Measurements from ENCODE around the gene XKR7.

XKR7 gene

GRCh38 chr20:31945785-31946184 lies 22.2 kb upstream of the XKR7 start:
- no peaks in the 10 kb centered on the region for H3K27me3 ChIP-seq (ENCODE audit: low read depth, low read length)
- H3K27ac ChIP-seq (ENCODE audit: low read length): no peak overlapping the region
- no peak overlapping the region for H3K4me3 ChIP-seq (ENCODE audit: low read depth in 1 of 2, low read length in 2 of 2)
- peaks cover 50 to 60% of the 10 kb centered on the region in 2 donors for H3K36me3 ChIP-seq (ENCODE audit: control insufficient read depth in 1 of 2, insufficient read depth in 2 of 2, low read length in 2 of 2)
- H3K9me3 ChIP-seq (ENCODE audit: control insufficient read depth in 1 of 2, low read length in 2 of 2): no peaks in the 10 kb centered on the region
- peaks cover 16 to 24% of the 10 kb centered on the region in 2 donors for H3K4me1 ChIP-seq (ENCODE audit: control insufficient read depth in 1 of 2, insufficient read depth in 2 of 2, low read length in 2 of 2)

GRCh38 chr20:31948008-31948407 lies 19.9 kb upstream of the XKR7 start:
- Histone ChIP-seq H3K36me3 (ENCODE audit: control insufficient read depth in 1 of 2, insufficient read depth in 2 of 2, low read length in 2 of 2) (peaks cover 50 to 60% of the 10 kb centered on the region in 2 donors), H3K9me3 (ENCODE audit: control insufficient read depth in 1 of 2, low read length in 2 of 2) (no peaks in the 10 kb centered on the region), H3K4me1 (ENCODE audit: control insufficient read depth in 1 of 2, insufficient read depth in 2 of 2, low read length in 2 of 2) (peaks cover 20 to 26% of the 10 kb centered on the region in 2 donors), H3K27me3 (ENCODE audit: low read depth, low read length) (no peaks in the 10 kb centered on the region), H3K27ac (ENCODE audit: low read length) (no peak overlapping the region), H3K4me3 (ENCODE audit: low read depth in 1 of 2, low read length in 2 of 2) (no peak overlapping the region)

- peak overlapping the region in 1 of 2 donors; percentile 97 for H3K4me3 ChIP-seq (ENCODE audit: low read depth in 1 of 2, low read length in 2 of 2)
- no peaks in the 10 kb centered on the region for H3K27me3 ChIP-seq (ENCODE audit: low read depth, low read length)
- no peaks in the 10 kb centered on the region for H3K9me3 ChIP-seq (ENCODE audit: control insufficient read depth in 1 of 2, low read length in 2 of 2)
- H3K27ac ChIP-seq (ENCODE audit: low read length): no peak overlapping the region
- peaks cover 13 to 18% of the 10 kb centered on the region in 2 donors for H3K4me1 ChIP-seq (ENCODE audit: control insufficient read depth in 1 of 2, insufficient read depth in 2 of 2, low read length in 2 of 2)
- peaks cover 36 to 45% of the 10 kb centered on the region in 2 donors for H3K36me3 ChIP-seq (ENCODE audit: control insufficient read depth in 1 of 2, insufficient read depth in 2 of 2, low read length in 2 of 2)
These were observed 17.9 kb upstream of the XKR7 start for GRCh38 chr20:31949877-31950646.

DNA sequence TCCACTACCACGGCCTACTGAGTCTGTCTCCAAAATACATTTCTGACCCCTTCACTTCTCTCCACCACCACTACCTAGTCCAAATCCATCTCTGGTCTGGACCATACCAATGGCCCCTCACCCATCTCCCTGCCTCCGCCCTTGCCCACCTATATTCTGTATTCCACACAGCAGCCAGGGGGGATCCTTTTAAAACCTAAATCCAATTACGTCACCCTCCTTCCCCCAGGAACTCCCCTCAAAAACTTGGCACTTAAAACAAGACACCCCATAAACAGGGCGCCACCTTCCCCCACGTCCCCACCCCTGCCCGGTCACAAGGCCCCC lies 16.8 kb upstream of the XKR7 start:
- Histone ChIP-seq H3K27me3 (ENCODE audit: low read depth, low read length) (no peaks in the 10 kb centered on the region), H3K4me1 (ENCODE audit: control insufficient read depth in 1 of 2, insufficient read depth in 2 of 2, low read length in 2 of 2) (peaks cover 13 to 18% of the 10 kb centered on the region in 2 donors), H3K27ac (ENCODE audit: low read length) (peak overlapping the region; percentile 49), H3K9me3 (ENCODE audit: control insufficient read depth in 1 of 2, low read length in 2 of 2) (no peaks in the 10 kb centered on the region), H3K4me3 (ENCODE audit: low read depth in 1 of 2, low read length in 2 of 2) (peak overlapping the region; percentile 90 to 97), H3K36me3 (ENCODE audit: control insufficient read depth in 1 of 2, insufficient read depth in 2 of 2, low read length in 2 of 2) (peaks cover 26 to 34% of the 10 kb centered on the region in 2 donors)

DNA sequence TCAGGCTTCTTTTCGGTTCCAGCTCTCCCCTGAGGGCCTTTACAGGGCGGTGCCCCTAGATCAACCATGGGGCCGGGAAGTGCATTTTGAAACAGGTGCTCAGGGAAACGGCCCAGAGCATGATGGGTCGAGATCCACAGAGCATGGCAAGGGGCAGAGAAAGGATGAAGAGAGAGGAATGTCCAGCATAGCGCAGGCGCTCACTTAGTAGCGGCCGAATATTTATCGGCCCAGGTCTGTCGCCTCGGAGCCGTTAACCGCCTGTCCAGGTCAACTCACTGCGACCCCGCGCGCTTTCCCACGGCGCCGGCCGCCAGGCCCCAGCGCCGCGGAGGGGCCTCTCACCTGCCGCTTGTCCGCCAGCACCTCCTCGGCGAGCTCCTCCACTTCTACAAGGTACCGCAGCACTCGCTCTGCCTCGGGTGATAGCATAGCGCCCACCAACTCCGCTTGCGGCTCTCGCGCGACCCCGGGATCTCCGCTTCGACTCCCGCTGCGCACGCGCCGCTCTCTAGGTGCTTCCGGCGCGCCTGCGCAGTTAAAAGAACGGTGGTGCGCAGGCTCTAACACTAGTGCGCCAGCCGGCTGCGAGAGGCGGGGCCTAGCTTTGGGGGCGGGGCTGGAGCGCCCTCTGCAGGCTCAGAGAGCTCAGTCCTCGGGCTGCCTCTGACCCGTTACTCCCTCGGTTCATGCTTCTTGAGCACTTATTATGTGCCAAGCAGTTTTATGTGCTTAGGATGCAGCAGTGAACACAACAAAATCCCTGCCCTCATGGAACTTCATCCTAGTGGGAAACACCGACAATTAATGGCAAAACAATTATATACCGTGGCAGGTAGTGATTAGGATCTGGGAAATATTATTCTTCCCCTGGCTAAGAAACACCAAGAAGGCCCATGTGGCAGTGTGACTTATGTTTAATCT lies 16.2 kb upstream of the XKR7 start, which contains the start of gene PDRG1:
TSS of gene PDRG1 (minus strand) at position 517 of the 924 bp plus-strand sequence. CDS start at position 432, 85 bp downstream.
- Histone ChIP-seq H3K4me1 (ENCODE audit: control insufficient read depth in 1 of 2, insufficient read depth in 2 of 2, low read length in 2 of 2) (peaks cover 13 to 18% of the 10 kb centered on the region in 2 donors), H3K27me3 (ENCODE audit: low read depth, low read length) (no peaks in the 10 kb centered on the region), H3K9me3 (ENCODE audit: control insufficient read depth in 1 of 2, low read length in 2 of 2) (no peaks in the 10 kb centered on the region), H3K36me3 (ENCODE audit: control insufficient read depth in 1 of 2, insufficient read depth in 2 of 2, low read length in 2 of 2) (peaks cover 23 to 28% of the 10 kb centered on the region in 2 donors), H3K27ac (ENCODE audit: low read length) (peak within 1 kb of the TSS; percentile 49), H3K4me3 (ENCODE audit: low read depth in 1 of 2, low read length in 2 of 2) (peak within 1 kb of the TSS; percentile 90 to 97)

DNA sequence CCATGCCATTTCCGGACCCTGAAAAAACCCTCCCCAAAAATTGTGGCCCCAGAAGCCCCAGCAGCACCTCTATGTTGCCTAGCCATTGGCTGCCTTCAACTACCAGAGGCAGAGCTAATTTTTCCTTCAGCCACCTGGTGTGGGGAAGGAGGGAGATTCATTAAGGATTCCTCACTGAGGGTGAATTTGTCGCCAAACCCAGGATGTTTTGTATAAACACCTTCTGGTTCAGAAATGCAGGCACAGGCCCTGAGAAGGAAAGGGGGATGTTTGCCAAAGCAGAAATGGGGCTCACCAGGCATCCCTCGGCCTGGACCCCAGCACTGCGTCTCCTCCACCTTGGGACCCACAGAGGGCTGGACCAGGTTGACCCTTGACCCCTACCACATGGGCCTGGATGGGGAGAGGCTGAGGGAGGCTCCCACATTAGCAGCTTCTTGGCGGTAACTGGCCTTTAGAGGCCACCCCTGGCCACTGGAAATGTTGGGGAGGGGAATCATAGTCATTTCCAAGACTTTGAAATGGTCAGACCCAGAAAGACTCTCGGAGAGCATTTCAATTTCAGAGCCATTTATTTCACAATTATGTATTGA lies 14.3 kb upstream of the XKR7 start:
- no peak overlapping the region for H3K27ac ChIP-seq (ENCODE audit: low read length)
- no peaks in the 10 kb centered on the region for H3K27me3 ChIP-seq (ENCODE audit: low read depth, low read length)
- no peak overlapping the region for H3K4me3 ChIP-seq (ENCODE audit: low read depth in 1 of 2, low read length in 2 of 2)
- H3K4me1 ChIP-seq (ENCODE audit: control insufficient read depth in 1 of 2, insufficient read depth in 2 of 2, low read length in 2 of 2): peaks cover 13 to 18% of the 10 kb centered on the region in 2 donors
- no peaks in the 10 kb centered on the region for H3K9me3 ChIP-seq (ENCODE audit: control insufficient read depth in 1 of 2, low read length in 2 of 2)
- H3K36me3 ChIP-seq (ENCODE audit: control insufficient read depth in 1 of 2, insufficient read depth in 2 of 2, low read length in 2 of 2): peaks cover 7 to 9% of the 10 kb centered on the region in 2 donors

DNA sequence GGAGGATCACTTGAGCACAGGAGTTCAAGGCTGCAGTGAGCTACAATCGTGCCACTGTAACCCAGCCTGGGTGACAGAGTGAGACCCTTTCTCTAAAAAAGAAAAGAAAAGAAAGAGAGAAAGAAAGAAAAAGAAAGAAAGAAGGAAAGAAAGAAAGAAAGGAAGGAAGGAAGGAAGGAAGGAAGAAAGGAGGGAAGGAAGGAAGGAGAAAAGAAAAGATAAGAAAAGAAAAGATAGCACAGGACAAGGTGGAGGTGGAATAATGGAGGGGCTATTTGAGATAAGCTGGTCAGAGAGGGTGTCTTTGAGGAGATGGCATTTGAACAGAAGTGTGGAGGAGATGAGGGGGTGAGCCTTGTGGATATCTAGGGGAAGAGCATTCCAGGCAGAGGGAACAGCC lies 13.5 kb upstream of the XKR7 start:
- no peaks in the 10 kb centered on the region for H3K27me3 ChIP-seq (ENCODE audit: low read depth, low read length)
- no peak overlapping the region for H3K27ac ChIP-seq (ENCODE audit: low read length)
- no peaks in the 10 kb centered on the region for H3K9me3 ChIP-seq (ENCODE audit: control insufficient read depth in 1 of 2, low read length in 2 of 2)
- H3K36me3 ChIP-seq (ENCODE audit: control insufficient read depth in 1 of 2, insufficient read depth in 2 of 2, low read length in 2 of 2): peaks cover 4% of the 10 kb centered on the region in 2 donors
- no peak overlapping the region for H3K4me3 ChIP-seq (ENCODE audit: low read depth in 1 of 2, low read length in 2 of 2)
- peaks cover 13 to 18% of the 10 kb centered on the region in 2 donors for H3K4me1 ChIP-seq (ENCODE audit: control insufficient read depth in 1 of 2, insufficient read depth in 2 of 2, low read length in 2 of 2)

GRCh38 chr20:31956556-31957526 lies 11.1 kb upstream of the XKR7 start:
- H3K9me3 ChIP-seq (ENCODE audit: control insufficient read depth in 1 of 2, low read length in 2 of 2): no peaks in the 10 kb centered on the region
- no peak overlapping the region for H3K4me3 ChIP-seq (ENCODE audit: low read depth in 1 of 2, low read length in 2 of 2)
- H3K36me3 ChIP-seq (ENCODE audit: control insufficient read depth in 1 of 2, insufficient read depth in 2 of 2, low read length in 2 of 2): no peaks in the 10 kb centered on the region
- no peaks in the 10 kb centered on the region for H3K27me3 ChIP-seq (ENCODE audit: low read depth, low read length)
- no peak overlapping the region for H3K27ac ChIP-seq (ENCODE audit: low read length)
- no peaks in the 10 kb centered on the region for H3K4me1 ChIP-seq (ENCODE audit: control insufficient read depth in 1 of 2, insufficient read depth in 2 of 2, low read length in 2 of 2)

- Histone ChIP-seq H3K36me3 (ENCODE audit: control insufficient read depth in 1 of 2, insufficient read depth in 2 of 2, low read length in 2 of 2) (no peaks in the 10 kb centered on the region), H3K27me3 (ENCODE audit: low read depth, low read length) (no peaks in the 10 kb centered on the region), H3K27ac (ENCODE audit: low read length) (no peak overlapping the region)
These were observed 5.2 kb upstream of the XKR7 start for GRCh38 chr20:31962761-31963160.

DNA sequence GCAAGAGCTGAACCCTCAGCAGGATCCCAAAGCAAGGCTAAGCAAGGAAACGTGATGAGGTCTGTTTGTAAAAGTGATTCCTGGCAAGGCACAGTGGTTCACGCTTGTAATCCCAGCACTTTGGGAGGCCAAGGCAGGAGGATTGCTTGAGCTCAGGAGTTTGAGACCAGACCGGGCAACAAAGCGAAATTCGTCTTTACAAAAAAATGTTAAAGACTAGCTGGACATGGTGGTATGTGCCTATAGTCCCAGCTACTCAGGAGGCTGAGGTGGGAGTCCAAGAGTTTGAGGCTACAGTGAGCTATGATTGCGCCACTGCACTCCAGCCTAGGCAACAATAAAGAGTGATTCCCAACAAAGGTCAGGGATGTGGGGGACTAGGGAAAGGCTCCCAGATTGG lies 4.1 kb upstream of the XKR7 start:
- Histone ChIP-seq H3K4me1 (ENCODE audit: control insufficient read depth in 1 of 2, insufficient read depth in 2 of 2, low read length in 2 of 2) (peaks cover 0 to 7% of the 10 kb centered on the region in 2 donors), H3K27ac (ENCODE audit: low read length) (no peak overlapping the region), H3K9me3 (ENCODE audit: control insufficient read depth in 1 of 2, low read length in 2 of 2) (no peaks in the 10 kb centered on the region), H3K36me3 (ENCODE audit: control insufficient read depth in 1 of 2, insufficient read depth in 2 of 2, low read length in 2 of 2) (no peaks in the 10 kb centered on the region), H3K4me3 (ENCODE audit: low read depth in 1 of 2, low read length in 2 of 2) (no peak overlapping the region), H3K27me3 (ENCODE audit: low read depth, low read length) (peaks cover 1% of the 10 kb centered on the region)

More at GRCh38 chr20:31962761-31963160, 5.2 kb upstream of the XKR7 start:
- Histone ChIP-seq H3K4me3 (ENCODE audit: low read depth in 1 of 2, low read length in 2 of 2) (no peak overlapping the region), H3K4me1 (ENCODE audit: control insufficient read depth in 1 of 2, insufficient read depth in 2 of 2, low read length in 2 of 2) (peaks cover 0 to under 1% of the 10 kb centered on the region in 2 donors), H3K9me3 (ENCODE audit: control insufficient read depth in 1 of 2, low read length in 2 of 2) (no peaks in the 10 kb centered on the region)

All from muscle layer of duodenum (tissue), 2 donors.